HG03280 (cell line): ENCODE results near the gene GALNT6.
"Not testable (repeated sequence)": the region's sequence is repeated elsewhere in the genome, so short reads cannot be mapped to it uniquely, and the experiment has no call there.

ENCODE experiments used
- ATAC-seq: cut with Tn5 transposase; IDR thresholded peaks from one replicate; pipeline ENCODE4 v1.9.1; 2021; ENCODE audit warnings: mild to moderate bottlenecking, moderate library complexity; ENCODE audit not compliant: unreplicated experiment

The GALNT6 gene

DNA sequence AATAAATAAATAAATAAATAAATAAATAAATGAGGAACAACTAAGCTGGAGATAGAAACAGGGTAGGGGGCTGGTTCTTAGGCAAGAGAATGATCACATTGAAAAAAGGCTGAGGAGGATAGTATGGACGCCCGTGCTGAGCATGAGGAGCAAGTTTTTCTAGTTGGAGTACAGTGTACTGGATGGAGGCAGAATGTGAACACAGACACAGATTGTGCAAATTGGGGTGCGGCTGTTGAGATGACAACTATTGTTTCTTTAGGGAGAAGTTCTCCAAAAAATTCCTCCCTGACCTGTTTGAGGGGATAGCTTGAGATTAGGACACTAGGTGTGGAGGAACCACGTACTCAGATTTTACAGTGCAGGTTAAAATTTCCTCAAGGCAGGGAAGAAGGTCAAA lies 66.3 kb downstream of the GALNT6 start:
- no peak for ATAC-seq

DNA sequence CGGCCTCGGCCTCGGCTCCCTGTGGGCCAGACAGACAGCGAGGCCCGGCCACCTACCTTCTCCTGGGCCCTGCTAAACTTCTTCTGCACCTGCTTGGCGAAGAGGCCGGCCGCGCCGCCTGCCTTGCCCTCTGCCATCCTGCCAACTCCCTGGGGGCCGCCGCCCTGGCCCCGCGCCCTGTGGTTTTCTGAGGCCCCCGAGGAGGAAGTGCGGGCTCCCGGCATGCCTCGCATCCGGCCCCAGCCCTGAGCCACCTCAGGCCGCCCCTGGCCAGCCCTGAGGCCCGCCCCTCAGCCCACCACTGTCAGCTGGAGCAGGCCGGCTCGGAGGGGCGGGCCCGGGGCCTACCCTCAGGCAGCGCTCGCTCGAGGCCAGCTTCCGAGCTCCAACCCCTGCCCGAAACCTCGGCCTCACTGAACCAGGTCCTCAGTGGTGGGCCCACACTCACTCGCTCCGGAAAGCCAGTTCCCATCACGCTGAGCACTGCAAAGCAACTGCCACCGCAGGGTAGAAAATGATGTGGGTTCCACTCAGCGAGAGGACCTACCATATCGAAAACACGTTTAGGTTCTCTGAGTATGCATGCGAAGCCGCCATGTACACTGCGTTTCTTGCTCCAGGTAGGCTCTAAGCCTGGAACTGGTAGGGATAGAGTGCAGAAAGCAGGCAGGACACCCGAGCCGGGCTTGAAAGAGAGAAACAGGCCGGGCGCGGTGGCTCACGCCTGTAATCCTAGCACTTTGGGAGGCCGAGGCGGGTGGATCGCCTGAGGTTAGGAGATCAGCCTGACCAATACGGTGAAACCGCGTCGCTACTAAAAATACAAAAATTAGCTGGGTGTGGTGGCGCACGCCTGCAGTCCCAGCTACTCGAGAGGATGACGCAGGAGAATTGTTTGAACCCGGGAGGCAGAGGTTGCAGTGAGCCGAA lies 67.0 kb downstream of the GALNT6 start, which contains the start of gene BIN2:
TSS of gene BIN2 (minus strand) at position 209 of the 930 bp plus-strand sequence. CDS start at position 137, 72 bp downstream.
- peak; percentile 54 for ATAC-seq

- ATAC-seq: peak; percentile 17
Observed at GRCh38 chr12:51323317-51323960, 67.8 kb downstream of the GALNT6 start.

GRCh38 chr12:51322452-51322851 lies 68.8 kb downstream of the GALNT6 start:
- ATAC-seq: no peak

DNA sequence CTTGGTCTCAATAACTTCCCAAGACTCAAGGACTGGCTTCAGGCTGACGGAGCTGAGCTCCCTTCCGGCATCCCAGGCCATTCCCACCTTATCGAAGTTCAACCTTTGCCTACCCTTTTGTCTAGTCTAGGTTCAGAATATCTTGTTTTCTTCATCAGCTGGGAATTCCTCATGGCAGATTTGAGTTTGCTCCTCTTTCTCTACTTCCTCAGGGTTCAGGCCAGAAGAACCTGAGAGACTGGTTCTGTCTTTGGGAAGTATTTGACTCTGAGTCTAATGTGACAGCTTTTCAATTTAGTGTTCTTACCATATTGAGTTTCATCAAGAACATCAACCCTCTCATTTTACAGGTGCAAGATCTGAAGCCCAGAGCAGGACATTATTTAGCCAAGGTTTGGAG lies 69.3 kb downstream of the GALNT6 start:
- no peak for ATAC-seq

- no peak for ATAC-seq
Observed at GRCh38 chr12:51320695-51321320, 70.4 kb downstream of the GALNT6 start.

DNA sequence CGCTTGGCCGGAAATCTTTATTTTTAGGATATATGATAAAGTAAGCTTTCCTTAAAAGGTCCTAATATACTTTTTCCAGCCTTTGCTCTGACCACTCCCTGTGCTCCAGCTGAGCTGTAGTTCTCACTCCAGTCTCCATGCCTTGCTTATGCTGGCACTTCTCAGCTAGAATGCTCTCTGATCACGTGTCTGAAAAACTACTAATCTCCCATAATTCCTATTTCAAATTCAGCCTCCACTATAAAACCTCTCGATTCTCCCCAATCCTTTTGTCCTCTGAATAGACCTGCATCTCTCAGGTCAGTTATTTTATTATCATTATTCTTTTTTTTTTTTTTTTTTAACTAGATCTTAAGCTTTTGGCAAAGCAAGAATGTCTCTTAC lies 70.9 kb downstream of the GALNT6 start:
- ATAC-seq: no peak

DNA sequence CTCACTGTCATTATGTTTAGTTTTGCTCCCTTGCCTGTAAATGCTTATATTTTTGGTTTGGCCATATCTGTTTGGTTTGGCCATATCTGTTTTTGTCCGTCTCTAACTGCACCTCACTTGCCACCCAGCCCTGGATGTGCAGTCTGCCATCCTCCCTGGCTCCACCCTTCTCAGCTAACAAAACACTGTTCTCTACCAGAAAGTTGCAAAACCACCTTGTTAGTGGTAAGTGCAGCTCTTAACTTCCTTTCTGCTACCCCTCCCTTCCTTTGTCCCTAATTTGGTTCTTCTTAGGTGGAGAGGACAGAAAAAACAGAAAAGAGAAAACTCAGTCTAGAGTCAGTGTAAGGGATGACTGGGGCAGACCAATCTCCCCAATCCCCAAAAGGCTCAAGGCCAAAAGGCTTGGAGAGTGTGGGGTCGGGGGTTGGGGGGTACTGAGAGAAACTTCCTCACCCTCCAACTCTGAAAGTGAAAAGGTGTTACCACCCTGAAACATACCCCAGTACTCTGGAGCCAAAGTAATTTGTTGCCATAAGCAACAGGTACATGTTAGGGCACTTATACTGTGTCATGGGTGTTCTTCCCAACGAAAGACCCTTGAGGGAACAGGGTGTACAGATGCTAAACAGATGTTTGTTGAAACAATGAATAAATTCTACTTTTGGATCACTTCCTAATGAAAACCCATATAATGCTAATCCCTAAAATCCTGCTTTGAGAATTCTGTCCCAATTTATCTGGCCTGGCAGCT lies 72.2 kb downstream of the GALNT6 start:
- no peak for ATAC-seq

GRCh38 chr12:51318057-51318806 lies 73.0 kb downstream of the GALNT6 start:
- not testable (repeated sequence) for ATAC-seq

DNA sequence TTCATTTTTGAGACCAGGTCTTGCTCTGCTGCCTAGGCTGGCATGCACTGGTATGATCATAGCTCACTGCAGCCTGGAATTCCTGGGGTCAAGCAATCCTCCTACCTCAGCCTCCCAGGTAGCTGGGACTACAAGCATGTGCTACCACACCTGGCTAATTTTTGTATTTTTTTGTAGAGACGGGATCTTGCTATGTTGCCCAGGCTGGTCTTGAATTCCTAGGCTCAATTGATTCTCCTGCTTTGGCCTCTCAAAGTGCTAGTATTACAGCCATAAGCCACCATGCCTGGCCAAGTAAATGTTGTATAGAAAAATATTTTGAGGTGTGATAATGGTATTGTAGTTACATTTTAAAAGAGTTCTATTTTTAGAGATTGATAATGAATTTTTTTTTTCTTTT lies 79.8 kb downstream of the GALNT6 start:
- ATAC-seq: no peak

GRCh38 chr12:51307655-51308593 lies 83.3 kb downstream of the GALNT6 start:
- ATAC-seq: no peak

GRCh38 chr12:51306507-51306906 lies 84.7 kb downstream of the GALNT6 start:
- ATAC-seq: no peak
